Neural progenitor cell (in vitro differentiated cells): ENCODE results near the gene ADH5. TPM values are rescaled to one million over a fixed set of nuclear protein-coding genes. Genes with fewer than 3 reads are reported as not detected.
"Not testable (repeated sequence)": the region's sequence is repeated elsewhere in the genome, so short reads cannot be mapped to it uniquely, and the experiment has no call there.

ENCODE experiments used
- DNase-seq: peaks from one replicate; pipeline ENCODE4 v3.0.0-alpha.2; 2016; ENCODE audit warnings: low spot score
- H2AFZ ChIP-seq: fragments of 200-600 bp; sonication (generic); replicated peaks from 2 replicates; pipeline ENCODE4 v1.6.1; 2016; ENCODE audit warnings: antibody characterized with exemption
- H3F3A ChIP-seq: fragments of 200-600 bp; sonication (generic); 2 replicates; pipeline ENCODE4 v1.6.1; 2016; ENCODE audit warnings: antibody characterized with exemption, low read depth
- H3K27ac ChIP-seq: fragments of 200-600 bp; sonication (generic); 2 replicates; pipeline ENCODE4 v1.5.1; 2016; ENCODE audit warnings: mild to moderate bottlenecking
- H3K27me3 ChIP-seq: fragments of 200-600 bp; sonication (generic); 2 replicates; pipeline ENCODE4 v1.6.1; 2016; ENCODE audit warnings: mild to moderate bottlenecking, moderate library complexity
- H3K36me3 ChIP-seq: fragments of 200-600 bp; sonication (generic); 2 replicates; pipeline ENCODE4 v1.5.1; 2016
- H3K4me1 ChIP-seq: fragments of 200-600 bp; sonication (generic); 2 replicates; pipeline ENCODE4 v1.6.1; 2016; ENCODE audit warnings: mixed run types
- H3K4me2 ChIP-seq: fragments of 200-600 bp; sonication (generic); 2 replicates; pipeline ENCODE4 v1.6.1; 2016
- H3K4me3 ChIP-seq: fragments of 200-600 bp; sonication (generic); 2 replicates; pipeline ENCODE4 v1.5.1; 2016
- H3K79me2 ChIP-seq: fragments of 200-600 bp; sonication (generic); 2 replicates; pipeline ENCODE4 v1.6.1; 2016; ENCODE audit warnings: low read depth
- H3K9ac ChIP-seq: fragments of 200-600 bp; sonication (generic); 2 replicates; pipeline ENCODE4 v1.6.1; 2016
- H3K9me3 ChIP-seq: fragments of 200-600 bp; sonication (generic); 2 replicates; pipeline ENCODE4 v1.5.1; 2016; ENCODE audit warnings: low read depth
- H4K20me1 ChIP-seq: fragments of 200-600 bp; sonication (generic); 2 replicates; pipeline ENCODE4 v1.6.1; 2016; ENCODE audit warnings: low read depth
- H3K27ac Mint-ChIP-seq: 3 replicates; pipeline ENCODE4 v1.8.0; 2021; ENCODE audit warnings: mixed read lengths
- H3K27me3 Mint-ChIP-seq: 2 replicates; pipeline ENCODE4 v1.8.0; 2022; ENCODE audit warnings: low read depth, mild to moderate bottlenecking, inconsistent platforms, moderate library complexity, mixed read lengths; ENCODE audit not compliant: insufficient read depth
- H3K36me3 Mint-ChIP-seq: 3 replicates; pipeline ENCODE4 v1.8.0; 2021; ENCODE audit warnings: mixed read lengths
- H3K4me1 Mint-ChIP-seq: 3 replicates; pipeline ENCODE4 v1.8.0; 2021; ENCODE audit warnings: mixed read lengths
- H3K4me3 Mint-ChIP-seq: 3 replicates; pipeline ENCODE4 v1.8.0; 2021; ENCODE audit warnings: mild to moderate bottlenecking, moderate library complexity, mixed read lengths
- H3K9me3 Mint-ChIP-seq: 3 replicates; pipeline ENCODE4 v1.8.0; 2020; ENCODE audit warnings: mixed read lengths
- CTCF ChIP-seq: fragments of 200-600 bp; sonication (generic); IDR thresholded peaks from 2 replicates; pipeline ENCODE4 v1.5.1; 2017; ENCODE audit warnings: antibody characterized with exemption, mild to moderate bottlenecking
- EZH2 ChIP-seq: fragments of 200-600 bp; sonication (generic); IDR thresholded peaks from 2 replicates; pipeline ENCODE4 v1.6.1; 2017; ENCODE audit warnings: antibody characterized with exemption, mild to moderate bottlenecking, moderate library complexity
- EZH2phosphoT487 ChIP-seq: fragments of 200-600 bp; sonication (generic); IDR thresholded peaks from 2 replicates; pipeline ENCODE4 v1.6.1; 2017; ENCODE audit warnings: antibody characterized with exemption
- total RNA-seq: library from RNA; depleted of rRNA; stranded (reverse); fragments of >200 nt; gene quantifications from 2 replicates; pipeline ENCODE4 v1.2.3, GENCODE V29; 2015; ENCODE audit warnings: low replicate concordance

Gene ADH5
- total RNA-seq, 1 donor from 2014 or later = 473 TPM

DNA sequence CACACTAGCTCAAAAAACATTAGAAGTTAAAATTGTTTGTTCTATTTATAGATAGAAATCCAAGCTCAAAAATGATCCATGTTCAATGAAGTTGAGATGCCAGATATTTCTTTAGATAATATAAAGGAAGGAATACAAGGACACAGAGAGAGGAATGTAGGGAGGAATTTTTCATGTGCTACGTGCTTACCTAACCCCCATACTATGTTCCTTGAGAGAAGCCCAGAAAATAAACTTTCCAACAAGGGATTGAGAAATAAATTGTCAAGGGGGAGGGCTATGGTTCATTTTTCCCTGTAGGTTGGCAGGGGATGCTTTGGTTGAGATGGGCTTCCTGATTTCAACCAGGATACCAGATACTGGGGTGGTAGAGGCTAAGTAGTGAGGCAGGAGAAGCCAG lies 15.6 kb upstream of the ADH5 start:
- DNase-seq = no peak
- Histone ChIP-seq H4K20me1 (no peaks in the 10 kb centered on the region), H3F3A (no peaks in the 10 kb centered on the region), H3K9ac (no peak overlapping the region), H2AFZ (no peak overlapping the region), H3K4me1 (no peaks in the 10 kb centered on the region), H3K4me3 (no peak overlapping the region), H3K36me3 (no peaks in the 10 kb centered on the region), H3K79me2 (no peaks in the 10 kb centered on the region), H3K9me3 (no peaks in the 10 kb centered on the region), H3K27ac (no peak overlapping the region), H3K4me2 (no peak overlapping the region), H3K27me3 (no peaks in the 10 kb centered on the region)
- no peak overlapping the region for H3K4me3 Mint-ChIP-seq
- TF ChIP-seq EZH2phosphoT487 (no peak), CTCF (no peak), EZH2 (no peak)
- peaks cover 3% of the 10 kb centered on the region for H3K4me1 Mint-ChIP-seq
- peaks cover 7% of the 10 kb centered on the region for H3K36me3 Mint-ChIP-seq
- peaks cover 7% of the 10 kb centered on the region for H3K9me3 Mint-ChIP-seq
- no peak overlapping the region for H3K27ac Mint-ChIP-seq
- no peaks in the 10 kb centered on the region for H3K27me3 Mint-ChIP-seq

- Histone ChIP-seq H3K9me3 (no peaks in the 10 kb centered on the region), H3K27ac (no peak overlapping the region), H3K36me3 (no peaks in the 10 kb centered on the region), H3K4me1 (no peaks in the 10 kb centered on the region), H3F3A (no peaks in the 10 kb centered on the region), H3K9ac (no peak overlapping the region), H3K4me2 (no peak overlapping the region), H2AFZ (no peak overlapping the region), H4K20me1 (no peaks in the 10 kb centered on the region), H3K79me2 (no peaks in the 10 kb centered on the region), H3K27me3 (no peaks in the 10 kb centered on the region), H3K4me3 (no peak overlapping the region)
- peaks cover 7% of the 10 kb centered on the region for H3K9me3 Mint-ChIP-seq
- peaks cover 4% of the 10 kb centered on the region for H3K36me3 Mint-ChIP-seq
- H3K27ac Mint-ChIP-seq = no peak overlapping the region
- H3K4me3 Mint-ChIP-seq = no peak overlapping the region
- TF ChIP-seq EZH2phosphoT487 (no peak), EZH2 (no peak), CTCF (no peak)
- peaks cover 3% of the 10 kb centered on the region for H3K4me1 Mint-ChIP-seq
- DNase-seq = no peak
- no peaks in the 10 kb centered on the region for H3K27me3 Mint-ChIP-seq
Observed at GRCh38 chr4:99103166-99103565, 14.6 kb upstream of the ADH5 start.

DNA sequence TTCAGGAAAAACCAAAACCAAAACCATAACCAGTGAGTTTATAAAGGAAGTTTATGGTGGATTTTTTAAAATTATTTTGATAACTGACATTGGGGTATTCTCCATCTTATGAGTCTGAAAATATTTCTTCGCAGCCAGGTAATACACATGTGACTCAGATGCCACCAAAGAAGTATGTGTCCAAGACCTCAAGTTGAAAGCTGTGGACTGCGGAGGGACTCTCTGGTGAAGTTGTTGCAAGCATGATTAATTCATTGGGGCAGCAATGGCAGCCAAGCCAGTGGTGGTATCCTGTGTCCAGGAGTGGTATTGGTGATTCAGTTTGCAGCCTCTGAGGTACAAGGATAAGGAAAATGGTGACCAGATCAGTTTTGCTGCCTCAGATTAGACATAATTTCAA lies 14.0 kb upstream of the ADH5 start:
- H3K4me2 ChIP-seq = no peak overlapping the region
- no peak overlapping the region for H3K4me3 ChIP-seq
- H3F3A ChIP-seq = no peaks in the 10 kb centered on the region
- no peaks in the 10 kb centered on the region for H4K20me1 ChIP-seq
- no peaks in the 10 kb centered on the region for H3K4me1 ChIP-seq
- H3K9me3 ChIP-seq = no peaks in the 10 kb centered on the region
- no peak overlapping the region for H3K4me3 Mint-ChIP-seq
- no peak overlapping the region for H3K27ac Mint-ChIP-seq
- no peak overlapping the region for H2AFZ ChIP-seq
- no peaks in the 10 kb centered on the region for H3K27me3 Mint-ChIP-seq
- no peaks in the 10 kb centered on the region for H3K27me3 ChIP-seq
- H3K36me3 Mint-ChIP-seq = peaks cover 4% of the 10 kb centered on the region
- H3K4me1 Mint-ChIP-seq = peaks cover 3% of the 10 kb centered on the region
- H3K9me3 Mint-ChIP-seq = peaks cover 7% of the 10 kb centered on the region
- no peak for DNase-seq
- H3K27ac ChIP-seq = no peak overlapping the region
- no peaks in the 10 kb centered on the region for H3K36me3 ChIP-seq
- no peaks in the 10 kb centered on the region for H3K79me2 ChIP-seq
- TF ChIP-seq CTCF (no peak), EZH2 (no peak), EZH2phosphoT487 (no peak)
- no peak overlapping the region for H3K9ac ChIP-seq

GRCh38 chr4:99100876-99101275 lies 12.3 kb upstream of the ADH5 start:
- Histone ChIP-seq H3K27me3 (no peaks in the 10 kb centered on the region), H3K79me2 (no peaks in the 10 kb centered on the region), H3K9me3 (no peaks in the 10 kb centered on the region), H3F3A (no peaks in the 10 kb centered on the region), H4K20me1 (no peaks in the 10 kb centered on the region), H3K9ac (no peak overlapping the region), H3K4me2 (no peak overlapping the region), H3K36me3 (no peaks in the 10 kb centered on the region), H3K27ac (no peak overlapping the region), H2AFZ (no peak overlapping the region), H3K4me3 (no peak overlapping the region), H3K4me1 (no peaks in the 10 kb centered on the region)
- DNase-seq = no peak
- no peak overlapping the region for H3K4me3 Mint-ChIP-seq
- H3K27me3 Mint-ChIP-seq = no peaks in the 10 kb centered on the region
- H3K4me1 Mint-ChIP-seq = peaks cover 3% of the 10 kb centered on the region
- H3K36me3 Mint-ChIP-seq = peaks cover 4% of the 10 kb centered on the region
- H3K27ac Mint-ChIP-seq = no peak overlapping the region
- TF ChIP-seq CTCF = no peak
- no peak for TF ChIP-seq EZH2phosphoT487
- TF ChIP-seq EZH2 = no peak
- H3K9me3 Mint-ChIP-seq = peaks cover 12% of the 10 kb centered on the region

- not testable (repeated sequence) for H3K9ac ChIP-seq, H3K27me3 Mint-ChIP-seq, H3K4me1 Mint-ChIP-seq, H4K20me1 ChIP-seq, H3K4me1 ChIP-seq, H3K36me3 Mint-ChIP-seq, DNase-seq, H3K27ac ChIP-seq, H3K79me2 ChIP-seq, H3K36me3 ChIP-seq, H3F3A ChIP-seq, H3K27ac Mint-ChIP-seq, H3K27me3 ChIP-seq, H3K4me3 ChIP-seq, H3K4me2 ChIP-seq, H3K9me3 ChIP-seq, H2AFZ ChIP-seq, H3K4me3 Mint-ChIP-seq
- peaks cover 12% of the 10 kb centered on the region for H3K9me3 Mint-ChIP-seq
Observed at GRCh38 chr4:99099814-99100213, 11.2 kb upstream of the ADH5 start.
